Measurements from ENCODE around the gene CKAP5.

The CKAP5 gene

DNA sequence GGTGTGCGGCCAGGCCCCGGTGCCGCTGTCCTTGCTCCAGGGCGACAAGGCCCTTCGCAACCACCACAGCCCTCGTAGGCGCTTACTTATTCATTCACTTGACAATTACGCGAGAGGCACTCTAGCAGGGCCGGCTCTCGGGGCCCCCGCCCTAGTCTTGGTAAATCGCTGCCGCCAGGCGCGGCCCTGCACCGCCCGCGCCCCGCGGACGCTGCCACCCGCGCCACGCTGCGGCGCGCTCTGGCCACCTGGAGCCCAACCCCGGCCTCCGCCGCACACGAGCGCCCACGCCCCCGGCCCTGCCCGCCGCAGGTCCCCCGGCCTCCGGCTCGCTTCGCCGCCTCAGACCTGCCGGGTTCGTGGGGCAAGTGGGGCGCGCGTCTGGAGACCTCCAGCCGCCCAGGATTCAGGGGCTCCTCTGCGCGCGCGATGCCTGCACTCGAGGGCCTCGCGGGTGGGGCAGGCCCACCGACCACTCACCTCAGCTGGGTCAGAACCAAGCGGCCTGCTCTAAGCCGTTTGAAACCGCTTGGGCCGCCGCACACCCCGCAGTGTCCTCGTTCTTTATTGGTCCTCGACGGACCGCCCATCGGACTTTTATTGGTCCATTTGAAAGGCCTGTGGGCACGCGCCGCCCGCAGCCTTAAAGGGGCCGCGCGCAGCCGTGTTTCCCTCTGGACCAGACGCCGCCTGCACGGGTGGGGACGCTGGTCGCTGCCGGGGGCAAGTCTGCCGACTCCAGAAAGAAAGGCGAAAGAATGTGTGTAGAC, at the start of gene CKAP5:
Gene CKAP5 (minus strand): TSS at position 541 of the 770 bp plus-strand sequence. CDS start 25,049 bp downstream, outside the sequence.
- TF ChIP-seq, protein P1, sequence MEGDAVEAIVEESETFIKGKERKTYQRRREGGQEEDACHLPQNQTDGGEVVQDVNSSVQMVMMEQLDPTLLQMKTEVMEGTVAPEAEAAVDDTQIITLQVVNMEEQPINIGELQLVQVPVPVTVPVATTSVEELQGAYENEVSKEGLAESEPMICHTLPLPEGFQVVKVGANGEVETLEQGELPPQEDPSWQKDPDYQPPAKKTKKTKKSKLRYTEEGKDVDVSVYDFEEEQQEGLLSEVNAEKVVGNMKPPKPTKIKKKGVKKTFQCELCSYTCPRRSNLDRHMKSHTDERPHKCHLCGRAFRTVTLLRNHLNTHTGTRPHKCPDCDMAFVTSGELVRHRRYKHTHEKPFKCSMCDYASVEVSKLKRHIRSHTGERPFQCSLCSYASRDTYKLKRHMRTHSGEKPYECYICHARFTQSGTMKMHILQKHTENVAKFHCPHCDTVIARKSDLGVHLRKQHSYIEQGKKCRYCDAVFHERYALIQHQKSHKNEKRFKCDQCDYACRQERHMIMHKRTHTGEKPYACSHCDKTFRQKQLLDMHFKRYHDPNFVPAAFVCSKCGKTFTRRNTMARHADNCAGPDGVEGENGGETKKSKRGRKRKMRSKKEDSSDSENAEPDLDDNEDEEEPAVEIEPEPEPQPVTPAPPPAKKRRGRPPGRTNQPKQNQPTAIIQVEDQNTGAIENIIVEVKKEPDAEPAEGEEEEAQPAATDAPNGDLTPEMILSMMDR (IDR thresholded peaks at IDR 0.05; ENCODE audit: borderline replicate concordance, insufficient read depth, low read depth, low read length) = 0 out of 2 replicates have a peak, but pooled peaks have one; percentile 2

DNA sequence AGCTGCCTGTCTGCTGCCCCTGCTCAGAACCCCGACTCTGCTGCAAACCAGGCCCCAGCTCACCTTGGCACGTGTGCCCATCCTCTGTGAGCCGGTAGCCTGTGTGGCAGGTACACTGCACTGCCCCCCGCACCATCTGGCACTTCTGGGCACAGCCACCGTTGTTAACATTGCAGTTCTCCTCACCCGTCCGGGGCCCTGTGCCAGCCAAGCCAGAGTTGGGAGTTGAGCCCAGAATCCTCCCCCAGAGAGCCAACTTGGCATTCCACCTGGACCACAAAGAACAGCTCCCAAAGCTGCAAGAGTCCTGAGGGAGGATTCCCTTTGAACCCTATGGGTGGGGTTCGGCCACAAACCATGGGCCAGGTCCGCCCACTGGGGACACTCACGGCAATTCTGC, 49.7 kb upstream of the CKAP5 start:
- no peak overlapping the region for H3K4me3 ChIP-seq (ENCODE audit: low read depth, low read length)
- TF ChIP-seq, protein P1 (IDR thresholded peaks at IDR 0.05; ENCODE audit: borderline replicate concordance, insufficient read depth, low read depth, low read length) = no peak

More for the DNA sequence above, at the start of gene CKAP5:
- peak within 1 kb of the TSS; percentile 97 for H3K4me3 ChIP-seq (ENCODE audit: low read depth, low read length)

DNA sequence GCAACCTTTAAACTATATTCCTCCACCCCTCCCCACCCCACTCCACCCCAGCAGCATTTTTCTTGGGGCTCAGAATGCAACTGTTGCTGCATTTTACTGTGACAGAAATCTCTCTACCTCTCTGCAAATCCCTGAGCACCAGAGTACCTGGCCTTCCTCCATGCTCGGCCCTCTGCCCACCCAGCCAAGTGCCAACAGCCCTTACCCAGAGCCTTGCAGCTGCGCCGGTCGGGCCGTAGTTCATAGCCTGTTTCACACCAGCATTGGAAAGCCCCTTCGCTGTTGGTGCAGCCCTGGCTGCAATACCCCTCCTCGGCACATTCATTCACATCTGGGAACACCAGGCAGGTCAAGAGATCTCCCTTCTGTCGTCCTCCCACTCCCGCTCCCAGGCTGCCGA, 48.9 kb upstream of the CKAP5 start:
- TF ChIP-seq, protein P1 (IDR thresholded peaks at IDR 0.05; ENCODE audit: borderline replicate concordance, insufficient read depth, low read depth, low read length) = no peak
- no peak overlapping the region for H3K4me3 ChIP-seq (ENCODE audit: low read depth, low read length)

DNA sequence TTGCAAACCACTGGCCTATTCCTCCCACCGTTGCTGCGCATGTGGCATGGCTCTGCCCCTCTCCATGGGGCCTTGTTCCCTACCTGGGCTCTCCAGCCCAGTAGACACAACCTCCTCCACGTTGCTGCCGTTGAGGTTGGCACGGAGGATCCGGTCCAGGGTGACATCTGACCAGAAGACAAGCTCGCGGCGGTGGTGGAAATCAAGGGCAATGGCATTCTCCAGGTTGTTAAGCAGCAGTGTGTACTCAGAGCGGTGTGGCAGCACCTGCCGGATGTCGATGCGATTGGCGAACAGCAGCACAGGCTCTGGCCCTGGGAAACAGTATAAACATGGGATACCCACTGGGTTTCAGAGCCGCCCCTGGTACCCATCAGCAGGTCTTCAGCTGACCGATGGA, 48.4 kb upstream of the CKAP5 start:
- TF ChIP-seq, protein P1 (IDR thresholded peaks at IDR 0.05; ENCODE audit: borderline replicate concordance, insufficient read depth, low read depth, low read length) = no peak

DNA sequence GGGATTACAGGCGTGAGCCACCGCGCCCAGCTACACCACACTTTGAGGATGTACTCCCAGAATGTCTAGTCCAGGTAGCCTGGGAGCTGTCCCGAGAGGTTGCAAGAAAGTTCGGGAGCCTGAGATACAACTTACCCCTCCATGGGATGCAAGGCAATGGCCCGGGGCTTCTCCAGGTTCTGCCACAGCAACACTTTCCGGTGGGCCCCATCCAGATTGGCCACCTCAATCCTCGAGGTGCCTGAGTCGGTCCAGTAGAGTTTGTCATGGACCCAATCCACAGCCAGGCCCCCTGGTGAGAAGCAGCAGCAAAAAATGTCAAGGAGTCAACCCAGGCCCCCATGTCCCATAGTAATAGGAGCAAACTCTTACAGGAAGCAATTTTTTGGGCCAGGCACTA, 46.8 kb upstream of the CKAP5 start:
- TF ChIP-seq, protein P1 (IDR thresholded peaks at IDR 0.05; ENCODE audit: borderline replicate concordance, insufficient read depth, low read depth, low read length) = no peak
- H3K4me3 ChIP-seq (ENCODE audit: low read depth, low read length) = no peak overlapping the region

More for the DNA sequence above, 48.4 kb upstream of the CKAP5 start:
- no peak overlapping the region for H3K4me3 ChIP-seq (ENCODE audit: low read depth, low read length)

DNA sequence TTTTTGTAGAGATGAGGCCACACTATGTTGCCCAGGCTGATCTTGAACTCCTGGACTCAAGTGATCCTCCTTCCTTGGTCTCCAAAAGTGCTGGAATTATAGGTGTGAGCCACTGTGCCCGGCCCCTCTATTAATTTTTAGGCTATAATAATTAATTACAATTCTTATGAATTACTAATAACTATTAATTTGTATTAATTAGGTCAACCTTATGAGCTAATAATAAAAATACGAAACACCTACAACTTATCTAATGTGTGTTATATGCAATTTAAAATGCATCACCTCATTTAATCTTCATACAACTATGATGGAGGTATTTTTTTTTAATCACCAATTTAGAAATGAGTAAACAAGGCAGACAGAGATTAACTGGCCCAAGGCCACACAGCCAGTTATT, 46.0 kb upstream of the CKAP5 start:
- TF ChIP-seq, protein P1 (IDR thresholded peaks at IDR 0.05; ENCODE audit: borderline replicate concordance, insufficient read depth, low read depth, low read length) = no peak
- no peak overlapping the region for H3K4me3 ChIP-seq (ENCODE audit: low read depth, low read length)

DNA sequence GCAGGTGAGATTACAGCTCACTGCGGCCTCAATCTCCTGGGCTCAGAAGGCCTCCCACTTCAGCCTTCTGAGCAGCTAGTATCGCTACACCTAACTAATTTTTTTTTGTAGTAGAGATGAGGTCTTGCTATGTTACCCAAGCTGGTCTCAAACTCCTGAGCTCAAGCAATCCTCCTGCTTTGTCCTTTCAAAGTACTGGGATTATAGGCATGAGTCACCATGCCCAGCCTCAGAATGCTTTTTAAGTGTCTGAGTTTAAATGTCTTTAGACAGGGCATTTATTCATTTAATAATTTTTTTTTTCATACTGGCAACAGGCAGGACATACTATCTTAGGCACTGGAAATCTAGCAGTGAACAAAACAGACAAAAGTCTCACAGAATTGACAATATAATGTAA, 44.6 kb upstream of the CKAP5 start:
- no peak overlapping the region for H3K4me3 ChIP-seq (ENCODE audit: low read depth, low read length)
- TF ChIP-seq, protein P1 (IDR thresholded peaks at IDR 0.05; ENCODE audit: borderline replicate concordance, insufficient read depth, low read depth, low read length) = no peak
